NCI-H187 (cell line): ENCODE measurements around the gene IL17B.

Experiments
- DNase-seq, 2 experiments: peaks; one replicate each; lab custom pipeline; 2025; lab: John Stamatoyannopoulos, UW

Gene IL17B

GRCh38 chr5:149376711-149377447 is 2.2 kb downstream of the IL17B start:
- no peak for DNase-seq

GRCh38 chr5:149376104-149376503 is 3.0 kb downstream of the IL17B start:
- no peak for DNase-seq

- DNase-seq, result no peak
These were observed 3.7 kb downstream of the IL17B start for GRCh38 chr5:149375434-149375833.

- DNase-seq, result no peak
These were observed 4.3 kb downstream of the IL17B start for GRCh38 chr5:149374801-149375200.

- no peak for DNase-seq
These were observed 4.8 kb downstream of the IL17B start for GRCh38 chr5:149374303-149374702.

- no peak for DNase-seq
These were observed 6.2 kb downstream of the IL17B start for GRCh38 chr5:149372932-149373331.

GRCh38 chr5:149372076-149372795 is 6.9 kb downstream of the IL17B start:
- DNase-seq, result no peak

GRCh38 chr5:149371296-149371962 is 7.7 kb downstream of the IL17B start:
- peak; percentile 28 to 63 for DNase-seq

GRCh38 chr5:149370878-149371277 is 8.2 kb downstream of the IL17B start:
- DNase-seq, result peak in 1 of 2 experiments; percentile 6

GRCh38 chr5:149367972-149368645 is 11.0 kb downstream of the IL17B start:
- DNase-seq, result no peak

- peak; percentile 26 to 67 for DNase-seq
These were observed 11.7 kb downstream of the IL17B start for GRCh38 chr5:149367249-149367971.

GRCh38 chr5:149366169-149366729 is 12.8 kb downstream of the IL17B start:
- DNase-seq, result no peak

GRCh38 chr5:149365418-149365817 is 13.7 kb downstream of the IL17B start:
- DNase-seq, result no peak

- DNase-seq, result no peak
These were observed 14.4 kb downstream of the IL17B start for GRCh38 chr5:149364719-149365118.

GRCh38 chr5:149363936-149364335 is 15.2 kb downstream of the IL17B start:
- DNase-seq, result no peak

- DNase-seq, result no peak
These were observed 15.7 kb downstream of the IL17B start for GRCh38 chr5:149363358-149363757.

GRCh38 chr5:149362541-149362940 is 16.6 kb downstream of the IL17B start:
- no peak for DNase-seq

GRCh38 chr5:149360272-149360671 is 18.8 kb downstream of the IL17B start:
- no peak for DNase-seq

GRCh38 chr5:149358868-149359495 is 20.1 kb downstream of the IL17B start:
- no peak for DNase-seq

GRCh38 chr5:149358294-149358651 is 20.8 kb downstream of the IL17B start:
- peak in 1 of 2 experiments; percentile 11 for DNase-seq
